HepG2 (cell line): ENCODE results near the gene PRKCD. TPM values are rescaled to one million over a fixed set of nuclear protein-coding genes. Genes with fewer than 3 reads are reported as not detected.
A peak's percentile ranks its signal among the peaks of the same experiment; 100 is the strongest.

ENCODE experiments used
- AGO1 ChIP-seq: fragments of 200-400 bp; formaldehyde crosslinking; IDR thresholded peaks from 2 replicates; pipeline ENCODE4 v1.6.1; 2017; ENCODE audit warnings: mild to moderate bottlenecking, low read depth, low read length, moderate library complexity; ENCODE audit not compliant: poor library complexity, severe bottlenecking
- DBP ChIP-seq: sonication (generic); formaldehyde crosslinking; IDR thresholded peaks from 2 replicates; pipeline ENCODE4 v1.4.0; 2020; ENCODE audit warnings: missing genetic modification reagents; ENCODE audit errors: not compliant biosample characterization
- FOXA1 ChIP-seq, 2 experiments: fragments of 450-650 bp in 1 of 2; sonication (generic) in 1 of 2; formaldehyde crosslinking in 1 of 2; IDR thresholded peaks; 2 replicates each; pipeline versions ENCODE4 v1.4.0 to v1.6.1; 2016 to 2020; ENCODE audit warnings: missing genetic modification reagents in 1 of 2
- HOXA9 ChIP-seq: sonication (generic); formaldehyde crosslinking; IDR thresholded peaks from 2 replicates; pipeline ENCODE4 v1.8.1; 2022; ENCODE audit warnings: missing genetic modification reagents, mild to moderate bottlenecking, moderate library complexity, borderline replicate concordance
- ISX ChIP-seq: sonication (generic); formaldehyde crosslinking; conservative IDR thresholded peaks from 2 replicates; pipeline ENCODE4 v1.5.0; 2020; ENCODE audit warnings: missing genetic modification reagents
- KDM2A ChIP-seq: sonication (generic); formaldehyde crosslinking; IDR thresholded peaks from 2 replicates; pipeline ENCODE4 v1.4.0; 2020; ENCODE audit warnings: low read depth, missing genetic modification reagents, borderline replicate concordance
- KDM5A ChIP-seq: fragments of 200-600 bp; sonication (generic); IDR thresholded peaks from 2 replicates; pipeline ENCODE4 v1.7.0; 2018; ENCODE audit warnings: antibody characterized with exemption, mild to moderate bottlenecking, low read length, borderline replicate concordance
- LBX2 ChIP-seq: sonication (generic); formaldehyde crosslinking; IDR thresholded peaks from 2 replicates; pipeline ENCODE4 v1.5.0; 2020; ENCODE audit warnings: missing genetic modification reagents, mild to moderate bottlenecking, borderline replicate concordance
- NFYB ChIP-seq: sonication (generic); formaldehyde crosslinking; IDR thresholded peaks from 2 replicates; pipeline ENCODE4 v1.4.0; 2020; ENCODE audit warnings: missing genetic modification reagents
- NKX3-1 ChIP-seq: sonication (generic); formaldehyde crosslinking; IDR thresholded peaks from 2 replicates; pipeline ENCODE4 v1.5.0; 2020; ENCODE audit warnings: missing genetic modification reagents
- SNAPC4 ChIP-seq: sonication (generic); formaldehyde crosslinking; IDR thresholded peaks from 2 replicates; pipeline ENCODE4 v1.4.0; 2020; ENCODE audit warnings: mild to moderate bottlenecking, missing genetic modification reagents
- TP53 ChIP-seq: sonication (generic); formaldehyde crosslinking; conservative IDR thresholded peaks from 2 replicates; pipeline ENCODE4 v1.4.0; 2020; ENCODE audit warnings: missing genetic modification reagents
- ZC3H4 ChIP-seq: sonication (generic); formaldehyde crosslinking; IDR thresholded peaks from 2 replicates; pipeline ENCODE4 v1.4.0; 2020; ENCODE audit warnings: missing genetic modification reagents, borderline replicate concordance
- ZFY ChIP-seq: sonication (generic); formaldehyde crosslinking; IDR thresholded peaks from 2 replicates; pipeline ENCODE4 v1.4.0; 2020; ENCODE audit warnings: missing genetic modification reagents
- ZNF329 ChIP-seq: sonication (generic); formaldehyde crosslinking; IDR thresholded peaks from 2 replicates; pipeline ENCODE4 v1.9.0; 2021; ENCODE audit warnings: low read depth, mild to moderate bottlenecking, missing genetic modification reagents
- ZNF33A ChIP-seq: sonication (generic); formaldehyde crosslinking; IDR thresholded peaks from 2 replicates; pipeline ENCODE4 v1.5.1; 2020; ENCODE audit warnings: missing genetic modification reagents, mild to moderate bottlenecking, moderate library complexity, borderline replicate concordance
- ZNF549 ChIP-seq: sonication (generic); formaldehyde crosslinking; IDR thresholded peaks from 2 replicates; pipeline ENCODE4 v1.5.0; 2020; ENCODE audit warnings: missing genetic modification reagents
- ZNF577 ChIP-seq: sonication (generic); formaldehyde crosslinking; IDR thresholded peaks from 2 replicates; pipeline ENCODE4 v1.4.0; 2020; ENCODE audit warnings: mild to moderate bottlenecking, low read depth, missing genetic modification reagents, borderline replicate concordance
- ZNF709 ChIP-seq: sonication (generic); formaldehyde crosslinking; IDR thresholded peaks from 2 replicates; pipeline ENCODE4 v1.5.0; 2020; ENCODE audit warnings: mild to moderate bottlenecking, missing genetic modification reagents
- ZSCAN21 ChIP-seq: sonication (generic); formaldehyde crosslinking; IDR thresholded peaks from 2 replicates; pipeline ENCODE4 v1.8.0; 2022; ENCODE audit warnings: mild to moderate bottlenecking, missing genetic modification reagents, moderate library complexity, borderline replicate concordance
- polyA plus RNA-seq, 8 experiments: library from polyadenylated mRNA; depleted of rRNA in 3 of 8; stranded (reverse) in 7 of 8; unstranded in 1 of 8; fragments of >200 nt; fragmentation: Illumina TruSeq in 4 of 8; extraction: Trizol in 4 of 8; gene quantifications; 2 replicates each; pipeline versions ENCODE4 v1.2.1 to v1.2.3, GENCODE V29; 2011 to 2016; ENCODE audit warnings: low read depth in 4 of 8, missing spikeins in 1 of 8, mixed read lengths in 1 of 8; ENCODE audit not compliant: insufficient read depth in 1 of 8
- total RNA-seq, 5 experiments: library from RNA; depleted of rRNA; stranded (reverse); fragments of >200 nt; fragmentation: Illumina TruSeq; extraction: Trizol; gene quantifications; 2 replicates each; pipeline ENCODE4 v1.2.3, GENCODE V29; 2016; ENCODE audit warnings: low read depth in 1 of 5
- TF ChIP-seq, protein P1 (sequence below): sonication (generic); formaldehyde crosslinking; IDR thresholded peaks from 2 replicates; pipeline ENCODE4 v1.9.0; 2021; ENCODE audit warnings: missing genetic modification reagents, borderline replicate concordance

Gene PRKCD
- total and polyA plus RNA-seq, 2 of the 13 experiments (the other 11 are each of a cell fraction or from before 2014, with no cell fraction given): 1.6 to 40.7 TPM

DNA sequence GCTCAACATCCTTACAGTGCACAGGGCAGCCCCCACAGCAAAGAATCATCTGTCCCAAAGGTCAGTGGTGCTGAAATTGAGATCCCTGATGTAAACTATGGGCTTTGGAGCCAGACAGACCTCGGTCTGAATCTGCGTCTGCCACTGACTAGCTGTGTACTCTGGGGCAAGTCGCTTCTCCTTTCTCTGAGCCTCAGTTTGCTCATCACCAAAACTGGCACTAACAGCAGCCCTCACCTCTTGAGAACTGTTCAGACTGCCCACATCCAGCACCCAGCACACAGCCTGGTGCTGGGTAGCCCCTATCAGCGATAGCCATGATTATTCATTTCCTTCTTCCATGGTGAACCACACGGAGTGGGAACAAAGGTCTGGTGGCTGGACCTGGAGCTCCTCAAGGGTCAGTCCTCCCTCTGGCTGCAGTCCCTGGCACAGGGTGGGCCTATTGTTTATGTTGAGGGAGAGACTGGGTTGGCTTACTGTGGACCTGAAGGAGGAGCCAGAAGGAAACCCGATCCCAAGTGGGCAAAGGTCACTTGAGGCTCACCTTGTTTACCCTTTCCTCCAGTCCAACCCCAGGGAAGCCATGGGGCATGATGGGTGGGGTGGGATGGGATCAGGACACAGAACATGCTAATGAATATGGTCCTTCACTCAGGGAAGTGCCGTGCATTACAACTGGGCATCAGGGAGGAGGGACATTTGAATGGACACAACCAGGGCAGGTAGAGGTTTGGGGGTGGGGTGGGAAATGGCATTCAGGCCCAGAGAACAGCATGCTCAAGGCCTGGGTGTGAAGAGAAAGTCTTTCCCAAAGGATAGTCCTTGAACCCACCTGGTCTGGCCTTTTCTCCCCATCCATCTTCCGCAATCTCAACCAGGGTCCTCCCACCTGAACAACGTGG, 1.6 kb upstream of the PRKCD start (continued):
- TF ChIP-seq SNAPC4 (CRISPR knock-in tag) (no peak), ZNF329 (CRISPR knock-in tag) (peak; percentile 63; the same call in 1 of the 2 replicates), AGO1 (no peak), TP53 (CRISPR knock-in tag) (no peak), ZFY (CRISPR knock-in tag) (peak; percentile 13; the same call in 1 of the 2 replicates), NKX3-1 (CRISPR knock-in tag) (no peak), DBP (CRISPR knock-in tag) (no peak), ZNF577 (CRISPR knock-in tag) (no peak), ZNF33A (no peak), KDM2A (CRISPR knock-in tag) (peak; percentile 27; the same call in 1 of the 2 replicates), KDM5A (no peak), HOXA9 (CRISPR knock-in tag) (no peak), ZSCAN21 (CRISPR knock-in tag) (peak; percentile 55; the same call in 1 of the 2 replicates), ZC3H4 (CRISPR knock-in tag) (no peak), ISX (CRISPR knock-in tag) (no peak), LBX2 (CRISPR knock-in tag) (peak; percentile 53; the same call in 1 of the 2 replicates), NFYB (no peak), ZNF549 (CRISPR knock-in tag) (no peak), FOXA1 (IDR thresholded peaks at IDR 0.05) (no peak), FOXA1 (CRISPR knock-in tag; IDR thresholded peaks at IDR 0.05) (peak; percentile 94), ZNF709 (CRISPR knock-in tag) (no peak)
- TF ChIP-seq, protein P1, sequence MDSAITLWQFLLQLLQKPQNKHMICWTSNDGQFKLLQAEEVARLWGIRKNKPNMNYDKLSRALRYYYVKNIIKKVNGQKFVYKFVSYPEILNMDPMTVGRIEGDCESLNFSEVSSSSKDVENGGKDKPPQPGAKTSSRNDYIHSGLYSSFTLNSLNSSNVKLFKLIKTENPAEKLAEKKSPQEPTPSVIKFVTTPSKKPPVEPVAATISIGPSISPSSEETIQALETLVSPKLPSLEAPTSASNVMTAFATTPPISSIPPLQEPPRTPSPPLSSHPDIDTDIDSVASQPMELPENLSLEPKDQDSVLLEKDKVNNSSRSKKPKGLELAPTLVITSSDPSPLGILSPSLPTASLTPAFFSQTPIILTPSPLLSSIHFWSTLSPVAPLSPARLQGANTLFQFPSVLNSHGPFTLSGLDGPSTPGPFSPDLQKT (CRISPR knock-in tag): no peak
